Colonic mucosa (tissue), 4 donors: ENCODE data around the gene DDX54. TPM values are rescaled to one million over a fixed set of nuclear protein-coding genes. Genes with fewer than 3 reads are reported as not detected.

Source experiments
- DNase-seq: peaks from one replicate; pipeline ENCODE4 v3.0.0-alpha.2; 2020
- H3K27ac ChIP-seq: fragments of 200-600 bp; one replicate; pipeline ENCODE4 v1.8.0; 2021
- H3K27me3 ChIP-seq: fragments of 200-600 bp; one replicate; pipeline ENCODE4 v1.8.0; 2021
- H3K36me3 ChIP-seq: fragments of 200-600 bp; one replicate; pipeline ENCODE4 v1.8.0; 2021
- H3K4me1 ChIP-seq: fragments of 200-600 bp; one replicate; pipeline ENCODE4 v1.8.0; 2021; ENCODE audit warnings: mild to moderate bottlenecking
- H3K4me3 ChIP-seq: fragments of 200-600 bp; one replicate; pipeline ENCODE4 v1.8.0; 2021
- H3K9ac ChIP-seq, 2 donors: one replicate each; pipeline ENCODE4 v1.7.0; 2013; ENCODE audit warnings: control low read depth in 2 of 2, low read depth in 2 of 2, low read length in 2 of 2
- H3K9me3 ChIP-seq: fragments of 200-600 bp; one replicate; pipeline ENCODE4 v1.8.0; 2021
- CTCF ChIP-seq: fragments of 200-600 bp; IDR thresholded peaks from one replicate; pipeline ENCODE4 v1.8.0; 2022; ENCODE audit warnings: antibody characterized with exemption, mild to moderate bottlenecking
- intact Hi-C: fragments of 100-400 bp; cut with DNase I; formaldehyde crosslinking; loops from one replicate; pipeline ENCODE4 v1.14.1; 2022
- total RNA-seq, 2 donors: library from RNA; stranded (reverse); fragmentation: NEBNext Ultra II Directional in 1 of 2; extraction: Animal tissue kit (Norgen Biotek cat#: 25700) in 1 of 2; gene quantifications; one replicate each; pipeline ENCODE4 v1.2.1, GENCODE V29; 2021
- donor health status: healthy.
- donor health status: DM: no; HTN: no; CAD: no.
- donor health status: DM: no; HTN: no; CAD: no.

Gene DDX54
- total RNA-seq, 2 donors from 2014 or later = 54.8 to 98.3 TPM

- Histone ChIP-seq H3K36me3 (peaks cover 17% of the 10 kb centered on the region), H3K4me1 (no peaks in the 10 kb centered on the region), H3K27ac (no peak overlapping the region), H3K9ac (no peak overlapping the region), H3K9me3 (no peaks in the 10 kb centered on the region), H3K27me3 (no peaks in the 10 kb centered on the region), H3K4me3 (no peak overlapping the region)
- TF ChIP-seq CTCF = no peak
- intact Hi-C loops = no loop called here
- DNase-seq = no peak
Observed at GRCh38 chr12:113164014-113164413, 21.3 kb downstream of the DDX54 start.

DNA sequence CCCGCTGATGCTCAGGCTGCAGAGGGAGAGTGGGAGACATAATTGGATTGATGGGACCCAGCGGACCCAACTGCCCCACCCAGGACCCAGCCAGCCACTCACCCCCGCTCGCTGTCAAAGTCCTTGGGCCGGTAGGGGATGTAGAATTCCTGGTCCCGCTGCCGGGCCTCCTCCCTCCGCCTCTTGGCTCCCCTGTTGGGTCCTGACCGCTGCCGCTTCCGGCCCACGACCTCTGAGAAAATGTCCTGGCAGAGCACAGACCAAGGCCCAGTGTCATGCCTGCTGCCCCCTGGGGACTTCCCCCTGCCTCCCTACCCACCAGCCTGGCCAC, 22.3 kb downstream of the DDX54 start:
- no peak for TF ChIP-seq CTCF
- Histone ChIP-seq H3K27ac (no peak overlapping the region), H3K9ac (no peak overlapping the region), H3K4me1 (no peaks in the 10 kb centered on the region), H3K9me3 (no peaks in the 10 kb centered on the region), H3K36me3 (peaks cover 6% of the 10 kb centered on the region), H3K27me3 (no peaks in the 10 kb centered on the region), H3K4me3 (no peak overlapping the region)
- intact Hi-C loops = no loop called here
- DNase-seq = no peak

DNA sequence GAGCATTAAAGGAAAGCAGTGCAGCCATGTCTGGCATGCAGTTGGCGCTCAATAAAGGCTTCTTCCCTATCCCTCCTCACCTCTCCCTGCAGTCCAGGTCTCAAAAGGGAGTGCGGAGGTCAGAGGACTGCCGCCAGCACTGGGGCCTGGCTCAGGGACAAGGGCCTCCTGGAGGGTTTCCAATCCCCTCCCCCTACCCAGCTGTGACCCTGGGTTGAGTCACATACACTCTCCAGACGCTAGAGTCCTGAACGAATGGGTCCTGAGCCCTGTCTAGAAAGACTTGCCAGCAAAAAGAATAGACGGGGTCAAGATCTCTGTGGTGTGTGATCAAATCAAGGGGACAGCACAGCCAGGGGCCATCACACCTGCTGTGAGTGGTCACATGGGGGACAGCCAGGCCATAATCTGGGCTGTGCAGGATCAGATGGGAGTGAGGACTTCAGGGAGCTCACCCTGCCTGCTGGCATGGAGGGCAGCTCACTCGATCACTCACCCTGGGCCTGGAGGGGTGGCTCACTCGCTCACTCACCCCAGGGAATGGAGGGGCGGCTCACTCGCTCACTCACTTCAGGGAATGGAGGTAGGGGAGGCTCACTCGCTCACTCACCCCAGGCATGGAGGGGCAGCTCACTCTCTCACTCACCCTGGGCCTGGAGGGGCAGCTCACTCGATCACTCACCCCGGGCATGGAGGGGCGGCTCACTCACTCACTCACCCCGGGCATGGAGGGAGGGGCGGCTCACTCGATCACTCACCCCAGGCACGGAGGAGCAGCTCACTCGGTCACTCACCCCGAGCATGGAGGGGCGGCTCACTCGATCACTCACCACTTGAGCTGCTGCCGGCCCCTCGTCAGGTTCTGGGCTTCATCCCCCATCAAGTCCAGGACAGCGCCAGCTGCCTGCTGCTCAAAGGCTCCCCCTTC, 22.9 kb downstream of the DDX54 start:
- no peak for TF ChIP-seq CTCF
- no peaks in the 10 kb centered on the region for H3K27me3 ChIP-seq
- no peak overlapping the region for H3K4me3 ChIP-seq
- H3K27ac ChIP-seq = no peak overlapping the region
- intact Hi-C loops = no loop called here
- H3K9me3 ChIP-seq = no peaks in the 10 kb centered on the region
- peaks cover 5% of the 10 kb centered on the region for H3K36me3 ChIP-seq
- H3K4me1 ChIP-seq = no peaks in the 10 kb centered on the region
- DNase-seq = no peak
- no peak overlapping the region for H3K9ac ChIP-seq

DNA sequence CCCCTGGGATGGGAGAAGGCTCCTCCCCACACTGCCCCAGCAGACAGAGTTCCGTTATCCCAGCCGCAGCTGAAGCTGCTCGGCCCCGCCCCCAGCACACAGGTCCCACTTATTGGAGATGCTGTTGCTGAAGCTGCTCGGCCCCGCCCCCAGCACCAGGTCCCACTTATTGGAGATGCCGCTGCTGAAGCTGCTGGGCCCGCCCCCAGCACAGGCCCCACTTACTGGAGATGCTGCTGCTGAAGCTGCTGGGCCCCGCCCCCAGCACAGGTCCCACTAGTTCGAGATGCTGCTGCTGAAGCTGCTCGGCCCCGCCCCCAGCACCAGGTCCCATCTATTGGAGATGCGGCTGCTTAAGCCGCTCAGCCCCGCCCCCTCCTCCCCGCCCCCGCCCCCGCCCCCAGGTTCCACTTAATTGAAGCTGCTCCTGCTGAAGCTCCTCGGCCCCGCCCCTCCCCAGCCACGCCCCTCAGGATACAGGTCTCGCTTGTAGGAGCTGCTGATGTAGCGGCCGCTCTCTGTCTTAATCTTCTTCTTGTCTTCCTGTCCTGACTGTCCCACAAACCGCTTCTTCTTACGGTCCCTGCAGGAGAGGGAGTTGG, 23.8 kb downstream of the DDX54 start:
- Histone ChIP-seq H3K4me1 (no peaks in the 10 kb centered on the region), H3K9ac (no peak overlapping the region), H3K9me3 (no peaks in the 10 kb centered on the region), H3K36me3 (peaks cover 5% of the 10 kb centered on the region), H3K27ac (no peak overlapping the region), H3K4me3 (no peak overlapping the region), H3K27me3 (no peaks in the 10 kb centered on the region)
- DNase-seq = no peak
- no peak for TF ChIP-seq CTCF
- intact Hi-C loops = no loop called here

GRCh38 chr12:113159937-113160336, 25.3 kb downstream of the DDX54 start:
- intact Hi-C loops = loop anchor here (10.0 kb wide), 1 partner anchor 65 kb away; no protein-coding TSS in a partner anchor
- DNase-seq = no peak
- no peaks in the 10 kb centered on the region for H3K4me1 ChIP-seq
- peaks cover 5% of the 10 kb centered on the region for H3K36me3 ChIP-seq
- H3K9ac ChIP-seq = no peak overlapping the region
- no peak for TF ChIP-seq CTCF
- peaks cover 1% of the 10 kb centered on the region for H3K27me3 ChIP-seq
- no peak overlapping the region for H3K27ac ChIP-seq
- H3K4me3 ChIP-seq = no peak overlapping the region
- H3K9me3 ChIP-seq = no peaks in the 10 kb centered on the region
